GM18498 (cell line): ENCODE results near the gene ARHGAP27.
"Not testable (repeated sequence)": the region's sequence is repeated elsewhere in the genome, so short reads cannot be mapped to it uniquely, and the experiment has no call there.

Experiments
- ATAC-seq: cut with Tn5 transposase; IDR thresholded peaks from one replicate; pipeline ENCODE4 v1.9.1; 2021; ENCODE audit warnings: mild to moderate bottlenecking, moderate library complexity; ENCODE audit not compliant: unreplicated experiment

Gene ARHGAP27

DNA sequence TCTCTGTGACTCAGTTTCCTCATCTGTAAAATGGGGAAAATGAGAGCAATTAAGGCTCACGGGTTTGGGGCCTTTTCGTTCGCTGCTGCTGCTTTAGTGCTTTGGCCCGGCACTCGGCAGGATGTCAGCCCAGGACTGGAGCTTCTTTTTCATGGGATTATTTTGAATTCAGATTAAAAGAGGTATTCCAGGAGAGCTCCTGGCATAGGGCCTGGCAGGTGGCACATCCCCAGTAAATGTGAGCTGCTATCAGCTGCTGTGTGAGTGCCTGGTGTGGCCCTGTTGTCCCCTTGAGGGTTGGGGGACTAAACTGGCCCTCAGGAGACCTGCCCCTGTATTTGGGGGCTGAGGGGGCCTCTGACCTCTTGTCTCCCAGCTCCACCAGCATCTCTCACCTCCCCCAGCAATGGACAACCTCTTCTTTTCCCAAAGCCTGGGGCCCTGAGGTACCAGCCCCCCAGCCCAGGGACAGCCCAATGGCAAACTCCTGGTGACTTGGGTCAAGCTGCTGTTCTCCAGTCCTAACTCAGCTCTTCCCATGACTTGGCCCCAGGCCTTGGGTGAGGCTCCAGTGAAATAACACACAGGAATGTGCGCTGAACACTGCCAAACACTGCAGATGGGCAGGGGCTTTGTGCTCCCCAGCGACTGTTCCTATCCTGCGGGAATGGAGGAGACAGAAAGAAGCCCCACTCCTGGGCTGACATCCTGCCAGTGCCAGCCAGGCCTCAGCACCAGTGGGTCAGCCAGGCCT lies 14.4 kb upstream of the ARHGAP27 start:
- ATAC-seq: not testable (repeated sequence)

DNA sequence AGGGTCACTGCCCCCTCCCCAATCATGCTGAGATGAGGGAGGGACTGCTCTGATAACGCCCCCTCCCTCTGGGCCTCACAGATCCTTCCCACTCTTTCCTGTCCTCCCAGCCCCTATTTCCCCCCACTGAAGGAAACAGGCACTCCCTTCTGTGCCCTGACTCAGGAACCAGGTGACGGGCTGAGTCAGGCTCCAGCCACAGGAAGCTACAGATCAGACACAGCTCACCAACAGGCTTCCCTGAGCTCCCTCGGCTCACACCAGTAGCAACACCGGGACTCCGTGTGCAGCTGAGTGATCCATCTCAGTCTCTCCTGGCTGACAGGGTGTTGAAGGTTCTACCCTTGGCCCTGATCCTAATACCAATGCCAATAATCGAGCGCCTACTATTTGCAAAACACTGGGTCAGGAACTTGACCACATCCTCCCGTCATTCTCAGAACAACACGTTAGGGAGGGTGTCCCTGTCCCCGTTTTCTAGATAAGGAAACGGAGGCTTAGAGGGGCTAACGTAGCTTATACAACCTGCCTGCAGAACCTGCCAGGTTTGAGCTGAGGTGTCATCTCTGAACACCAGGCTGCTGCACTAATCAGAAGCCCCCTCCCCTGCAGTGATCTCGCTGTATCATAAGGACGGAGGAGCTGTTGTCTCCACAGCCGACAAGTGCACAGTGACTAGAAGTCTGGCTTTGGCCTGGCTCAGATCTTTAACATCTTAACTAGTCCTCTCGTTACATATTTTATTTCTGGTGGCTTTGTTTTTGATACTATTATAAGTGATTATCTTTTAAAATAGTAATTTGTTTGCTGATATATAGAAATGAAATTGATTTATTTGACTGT lies 13.5 kb upstream of the ARHGAP27 start:
- not testable (repeated sequence) for ATAC-seq

DNA sequence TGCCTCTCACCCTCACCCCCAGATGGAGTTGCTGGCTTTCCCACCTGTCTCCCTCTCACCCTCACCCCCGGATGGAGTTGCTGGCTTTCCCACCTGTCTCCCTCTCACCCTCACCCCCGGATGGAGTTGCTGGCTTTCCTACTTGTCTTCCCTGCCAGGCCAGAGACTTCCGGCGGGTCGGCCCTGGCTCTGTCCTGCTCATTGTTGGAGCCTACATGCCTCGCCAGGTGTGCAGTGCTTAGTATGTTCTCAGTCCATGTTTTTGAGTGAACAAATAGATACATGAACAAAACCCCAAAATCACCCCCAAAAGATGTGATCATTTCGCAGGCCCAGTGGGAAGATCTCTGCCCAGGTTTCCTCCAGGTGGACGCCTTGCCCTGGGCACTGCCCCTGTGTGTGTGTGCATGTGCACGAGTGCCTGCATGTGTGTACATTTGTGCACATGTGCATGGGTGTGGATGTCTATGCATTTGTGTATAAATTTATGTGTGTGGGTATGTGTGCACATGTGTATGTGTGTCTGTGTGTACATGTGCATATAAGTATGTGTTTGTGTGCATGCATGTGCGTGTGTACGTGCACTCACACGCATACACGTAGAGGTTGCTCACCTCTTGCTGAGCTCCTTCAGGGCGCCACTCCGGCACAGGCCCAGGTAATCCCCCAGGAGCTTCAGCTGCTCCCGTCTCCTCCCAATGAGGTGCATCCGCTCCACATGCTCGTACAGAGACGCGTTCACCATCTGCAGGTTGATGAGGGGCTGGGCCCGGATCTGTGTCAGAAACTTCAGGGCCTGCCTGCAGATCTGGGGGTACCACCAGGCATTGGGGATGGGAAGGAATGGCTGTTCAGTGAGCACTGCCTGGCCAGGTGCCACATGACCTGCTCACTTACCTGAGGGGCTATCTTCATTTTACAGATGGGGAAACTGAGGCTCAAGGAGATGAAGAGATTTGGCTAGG lies 12.5 kb upstream of the ARHGAP27 start:
- not testable (repeated sequence) for ATAC-seq

DNA sequence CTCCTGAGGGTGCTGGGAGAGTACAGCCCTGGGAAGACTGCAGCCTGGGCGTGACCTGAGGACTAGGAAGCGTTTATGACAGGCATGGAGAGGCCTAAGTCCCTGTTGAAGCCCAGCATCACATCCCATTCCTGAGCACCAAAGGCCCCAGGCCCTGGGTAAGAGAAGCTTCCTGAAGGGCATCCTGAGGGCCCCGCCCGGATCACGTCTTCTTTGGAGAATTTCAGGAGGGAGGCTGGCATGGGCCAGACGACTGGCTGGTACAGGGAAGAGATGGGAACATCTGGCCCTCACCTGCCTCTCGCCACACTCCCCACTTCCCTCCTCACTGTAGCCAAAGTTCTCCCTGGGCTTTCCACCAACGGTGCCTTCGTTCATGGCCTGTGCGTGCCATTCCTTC lies 11.6 kb upstream of the ARHGAP27 start:
- not testable (repeated sequence) for ATAC-seq

DNA sequence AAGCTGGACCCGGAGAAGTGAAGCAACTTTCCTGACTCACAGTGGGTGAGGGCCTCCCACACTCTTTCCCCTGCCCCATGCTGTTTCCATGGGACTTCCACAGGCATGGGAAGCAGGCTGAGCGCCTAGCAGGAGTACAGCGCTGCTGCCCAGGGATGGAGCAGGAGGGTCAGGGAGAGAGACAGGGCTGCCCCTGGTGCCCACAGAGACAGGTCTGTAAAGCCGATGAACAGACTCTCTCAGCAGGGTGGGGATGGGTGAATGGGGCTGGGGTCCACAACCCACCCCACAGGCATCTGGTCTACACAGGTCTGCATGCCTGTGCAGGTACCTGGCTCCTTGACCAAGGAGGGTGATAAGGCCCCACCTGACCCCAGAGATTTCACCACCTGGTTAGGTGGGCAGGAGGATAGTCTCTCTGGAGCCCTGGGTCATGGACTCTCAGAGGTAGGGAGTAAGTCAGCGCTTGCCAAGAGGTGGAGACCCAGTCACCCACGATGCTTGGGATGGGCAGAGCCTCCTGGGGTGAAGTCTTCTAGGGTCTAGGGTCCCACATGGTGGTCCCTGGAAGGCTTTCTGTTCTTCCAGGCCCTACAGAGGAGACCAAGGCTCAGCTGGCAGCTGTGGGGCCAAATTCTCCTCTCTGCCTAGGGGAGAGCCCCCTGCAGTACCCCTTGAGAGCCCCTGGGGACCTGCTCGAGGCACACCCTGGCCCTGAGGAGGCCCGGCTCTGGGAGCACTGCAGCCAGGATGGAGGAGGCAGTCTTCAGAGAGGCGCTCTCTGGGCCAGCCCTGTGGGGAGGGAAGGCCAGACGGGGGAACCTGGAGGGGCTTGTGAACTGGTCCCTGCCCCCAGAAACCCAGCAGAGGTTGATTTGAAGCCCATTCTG lies 10.9 kb upstream of the ARHGAP27 start:
- not testable (repeated sequence) for ATAC-seq

DNA sequence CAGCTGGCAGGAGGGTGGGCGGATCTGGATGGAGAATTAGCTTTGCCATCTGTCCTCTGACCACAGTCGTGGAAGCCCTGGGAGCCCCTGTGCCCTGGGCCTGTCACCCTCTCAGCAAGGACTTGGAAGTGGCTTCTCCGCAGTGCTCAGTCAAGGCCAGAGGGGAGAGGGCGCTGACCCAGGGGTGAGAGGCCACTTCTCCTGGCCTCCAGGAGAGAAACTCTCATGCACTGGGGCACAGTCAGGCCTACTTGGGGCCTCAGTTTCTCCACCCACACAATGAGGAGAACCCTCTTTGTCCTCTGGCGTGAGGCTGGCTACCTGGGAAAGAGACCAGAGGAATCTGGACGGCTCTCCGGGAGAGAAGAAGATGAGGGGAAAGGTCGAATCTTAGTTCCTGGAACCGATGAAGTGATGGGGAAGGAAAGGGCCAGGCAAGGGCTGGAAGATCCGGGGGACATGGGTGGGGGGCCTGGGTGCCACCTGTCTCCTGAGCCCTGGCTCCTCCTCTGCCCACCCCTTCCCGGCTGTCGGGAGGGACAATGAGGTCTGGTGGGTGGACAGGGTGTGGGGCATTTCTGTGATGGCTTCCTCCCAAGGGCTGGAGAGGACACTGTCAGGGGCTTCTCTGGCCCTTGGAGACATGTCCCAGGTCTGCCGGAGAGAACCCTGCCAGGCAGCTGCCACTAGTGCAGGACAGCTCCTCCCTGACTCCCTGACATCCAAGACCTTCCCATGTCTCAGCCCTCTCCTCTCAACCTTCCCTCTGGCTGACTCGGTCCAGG lies 9.0 kb upstream of the ARHGAP27 start:
- ATAC-seq: no peak

DNA sequence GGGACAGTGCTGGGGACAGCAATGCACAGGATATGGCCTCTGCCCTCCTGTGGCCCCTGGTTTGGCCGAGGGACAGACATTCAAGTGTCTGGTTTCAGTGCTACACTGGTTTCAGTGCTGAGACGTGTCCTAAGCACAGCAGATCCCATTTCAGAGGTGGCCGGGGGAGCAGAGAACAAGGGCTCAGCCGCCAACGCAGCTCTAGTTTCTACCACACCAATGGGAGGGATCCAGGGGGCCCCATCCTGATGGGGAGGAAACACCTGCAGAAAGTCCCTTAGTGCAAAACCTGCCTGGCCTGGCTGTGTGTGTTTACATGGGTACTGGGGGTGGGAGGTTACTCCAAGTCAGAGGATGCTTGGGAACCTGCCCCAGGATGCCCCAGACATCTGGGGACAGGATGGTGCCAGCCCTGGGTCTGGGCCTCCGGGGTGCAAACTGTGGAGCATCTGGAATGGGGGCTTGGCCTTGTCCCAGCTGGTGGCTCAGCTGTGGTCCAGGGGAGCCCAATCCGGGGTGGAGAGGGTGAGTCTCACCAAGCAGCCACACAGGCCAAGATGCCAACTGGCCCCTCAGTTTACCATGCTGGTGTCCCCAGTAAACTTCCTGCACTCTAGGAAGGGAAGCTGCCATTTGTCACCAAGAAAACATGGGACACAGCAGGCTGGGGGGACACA lies 8.3 kb upstream of the ARHGAP27 start:
- ATAC-seq: peak; percentile 75

DNA sequence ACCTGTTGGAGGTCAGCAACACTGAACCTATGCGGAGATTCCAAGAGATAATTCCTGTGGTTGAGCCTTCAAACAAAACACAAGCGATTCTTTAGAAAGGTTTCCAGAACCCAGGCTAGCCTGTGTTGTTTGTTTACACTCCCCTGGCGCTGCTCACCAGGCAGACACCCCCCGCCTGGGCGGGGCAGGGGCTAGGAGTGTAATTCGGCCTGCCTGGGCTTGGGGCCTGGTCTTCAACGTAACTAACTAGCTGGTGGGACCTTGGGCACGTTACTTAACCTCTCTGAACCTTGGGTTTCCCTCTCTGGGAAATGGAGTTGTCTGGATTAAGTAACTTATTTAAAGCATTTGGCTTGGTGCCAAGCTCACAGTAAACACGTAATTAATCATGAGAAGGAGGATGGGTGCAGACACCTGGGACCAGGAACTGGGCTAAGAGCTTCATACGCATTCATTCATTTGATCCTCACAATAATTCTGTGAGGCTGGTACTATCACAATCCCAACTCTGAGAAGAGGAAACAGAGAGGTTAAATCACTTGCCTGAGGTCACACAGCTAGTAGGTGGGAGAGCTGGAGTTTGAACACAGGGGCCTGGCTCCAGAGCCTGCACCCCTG lies 7.6 kb upstream of the ARHGAP27 start:
- no peak for ATAC-seq

DNA sequence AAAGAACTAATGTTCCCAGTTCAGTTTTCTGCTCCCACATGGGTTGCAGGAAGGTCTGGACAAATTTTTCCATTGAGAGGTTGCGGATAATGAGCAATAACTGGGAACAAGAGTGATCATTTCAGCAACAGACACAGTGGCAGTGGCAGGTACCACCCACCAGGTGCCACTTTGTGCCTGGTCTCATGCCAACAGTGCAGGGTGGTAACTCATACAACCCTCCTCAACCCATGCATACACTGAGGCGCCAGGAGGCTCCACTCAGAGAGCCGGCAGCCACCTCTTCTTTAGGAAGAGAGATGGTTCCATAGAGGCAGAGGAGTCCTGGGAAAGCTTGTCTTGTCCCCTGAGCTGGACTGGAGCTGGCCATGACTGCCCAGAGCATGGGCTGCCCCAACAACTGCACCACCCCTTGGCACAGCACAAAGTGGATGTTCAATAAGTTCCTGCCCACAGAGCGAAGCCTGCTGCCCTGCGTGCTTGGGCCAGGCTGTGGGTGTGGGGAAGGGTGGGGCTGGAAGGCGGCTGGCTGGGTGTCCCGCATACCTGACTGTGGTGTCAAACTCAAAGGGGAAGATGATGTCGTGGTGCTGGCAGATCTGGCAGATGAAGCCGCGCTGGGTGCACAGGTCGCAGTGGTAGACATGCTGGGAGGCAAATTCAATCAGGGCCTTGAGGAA lies 6.4 kb upstream of the ARHGAP27 start:
- no peak for ATAC-seq

DNA sequence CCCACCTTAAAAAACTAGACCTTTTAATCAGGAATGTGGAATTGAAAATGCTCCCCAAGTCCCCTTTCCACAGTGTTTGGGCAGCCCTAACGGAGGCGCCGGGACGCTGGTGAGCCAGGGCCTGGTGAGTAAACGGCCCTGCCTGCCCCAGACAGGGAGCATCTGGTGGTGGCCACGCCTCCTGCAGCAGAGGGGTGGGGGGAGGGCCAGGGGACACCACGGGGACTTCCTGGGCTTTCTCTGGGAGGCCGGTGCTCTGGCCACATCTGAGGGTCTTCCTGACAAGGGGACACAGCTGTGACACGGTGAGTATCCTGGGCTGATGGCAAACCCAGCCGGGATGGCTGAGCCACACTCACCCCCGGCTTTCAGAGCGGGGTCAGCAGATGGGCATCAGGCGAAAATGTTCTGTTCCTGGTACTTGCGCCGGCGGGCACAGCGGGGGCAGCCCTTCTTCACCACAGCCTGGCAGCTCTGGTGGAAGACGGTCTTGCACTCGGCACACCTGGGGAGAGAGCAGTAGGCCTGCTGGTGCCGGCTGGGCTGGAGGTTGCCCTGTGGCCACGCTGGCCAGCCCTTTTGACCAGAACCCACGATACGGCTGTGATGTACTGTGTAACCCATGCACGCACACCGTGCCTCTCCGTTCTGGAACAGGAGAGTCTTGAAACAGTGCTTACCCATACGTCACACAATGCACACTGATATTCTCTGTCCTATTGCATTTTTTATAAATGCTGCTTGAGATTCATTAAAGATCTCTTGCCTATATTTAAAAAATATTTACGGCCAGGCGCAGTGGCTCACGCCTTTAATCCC lies 5.0 kb upstream of the ARHGAP27 start:
- no peak for ATAC-seq

DNA sequence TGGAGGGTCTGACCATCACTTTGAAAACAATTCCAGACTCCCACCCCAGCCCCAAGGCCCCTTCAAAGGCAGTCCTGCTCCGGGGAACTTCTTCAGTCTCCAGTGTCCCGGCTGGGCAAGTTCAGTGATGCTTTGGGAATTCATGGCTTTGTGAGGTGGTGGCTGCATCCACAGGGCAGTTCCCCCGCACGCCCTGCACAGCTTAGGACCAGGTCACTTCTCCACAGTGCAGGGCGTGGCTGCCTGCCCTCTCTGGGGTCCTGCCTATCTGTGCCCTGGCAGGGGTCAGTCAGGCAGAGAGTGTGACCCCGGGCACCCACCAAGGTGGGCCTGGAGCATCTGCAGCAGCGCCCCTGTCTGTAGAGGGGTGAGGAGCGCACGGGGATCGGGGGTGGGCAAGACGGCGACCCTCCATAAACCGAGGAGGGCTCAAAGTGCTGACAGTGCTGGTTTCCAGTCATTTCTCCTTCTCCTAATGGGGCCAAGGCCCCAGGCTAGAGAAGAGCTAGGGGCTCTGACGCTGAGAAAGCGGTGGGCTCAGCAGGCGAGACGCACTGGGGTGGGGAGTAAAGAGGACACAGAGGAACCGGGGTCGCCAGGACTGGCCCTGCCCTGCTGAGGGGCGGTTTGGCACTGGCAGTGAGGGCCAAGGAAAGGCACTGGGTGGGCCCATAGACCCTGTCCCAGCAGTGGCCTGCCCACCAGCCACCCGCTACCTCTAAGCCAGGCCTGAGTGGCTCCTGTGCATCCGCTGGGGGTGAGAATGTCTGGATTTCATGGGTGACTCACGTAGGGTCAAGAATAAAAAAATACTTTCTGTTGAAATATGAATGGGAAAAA lies 4.2 kb upstream of the ARHGAP27 start:
- no peak for ATAC-seq

DNA sequence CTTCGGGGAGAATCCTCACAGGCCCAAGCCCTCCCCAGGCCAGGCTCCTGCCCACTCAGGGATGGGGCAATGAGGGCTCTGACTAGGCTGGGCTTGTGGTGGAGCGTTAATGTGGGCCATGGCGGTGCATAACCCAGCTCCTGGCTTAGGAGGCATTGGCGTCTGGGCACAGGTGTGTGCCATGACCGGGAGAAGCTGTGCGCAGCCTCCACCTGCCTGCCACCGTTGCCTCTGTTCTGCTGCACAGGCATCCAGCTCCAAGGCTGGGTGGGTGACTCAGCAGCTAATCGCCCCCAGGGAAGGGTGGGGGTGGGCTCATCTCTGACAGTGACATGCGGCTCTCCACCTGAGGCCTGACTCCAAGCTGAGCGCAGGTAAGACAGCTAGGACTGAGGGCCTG lies 3.5 kb upstream of the ARHGAP27 start:
- ATAC-seq: no peak

DNA sequence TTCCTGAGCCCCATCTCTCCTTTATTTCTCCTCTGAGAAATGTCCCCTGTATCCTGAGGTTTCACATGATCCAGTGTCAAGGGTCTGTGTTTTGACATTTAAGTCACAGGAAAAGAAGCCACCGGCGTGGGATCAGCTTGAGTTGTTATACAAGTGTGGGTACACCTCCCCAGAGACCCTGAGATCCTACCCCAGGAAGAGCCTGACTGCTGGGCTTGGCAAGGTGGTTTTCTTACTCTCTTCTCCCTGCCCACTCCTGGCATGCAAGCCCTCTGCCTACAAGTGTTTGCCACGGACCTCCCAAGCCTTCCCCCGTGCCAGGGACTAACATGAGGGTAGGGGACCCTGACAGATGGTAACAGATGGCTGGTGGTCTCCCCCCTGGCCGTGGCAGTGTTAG lies 2.8 kb upstream of the ARHGAP27 start:
- no peak for ATAC-seq

DNA sequence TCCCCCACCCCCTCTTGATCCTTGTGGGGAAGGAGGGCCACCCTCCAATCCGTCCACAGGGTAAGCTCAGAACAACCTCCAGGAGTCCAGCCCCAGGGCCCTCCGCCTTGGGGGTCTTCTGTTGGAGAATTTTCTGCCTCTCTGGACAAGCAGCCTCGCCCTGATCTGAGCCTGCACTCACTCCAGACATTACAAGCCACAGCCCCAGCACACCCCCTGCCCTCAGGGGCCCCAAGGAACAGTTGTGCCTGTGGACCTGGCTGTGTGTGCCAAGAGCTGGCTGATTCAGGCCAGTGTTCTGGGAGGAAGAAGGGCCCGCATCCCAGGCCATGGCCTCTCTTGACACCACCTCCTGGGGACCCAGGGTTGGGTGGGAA lies 477 bp upstream of the ARHGAP27 start:
- no peak for ATAC-seq

DNA sequence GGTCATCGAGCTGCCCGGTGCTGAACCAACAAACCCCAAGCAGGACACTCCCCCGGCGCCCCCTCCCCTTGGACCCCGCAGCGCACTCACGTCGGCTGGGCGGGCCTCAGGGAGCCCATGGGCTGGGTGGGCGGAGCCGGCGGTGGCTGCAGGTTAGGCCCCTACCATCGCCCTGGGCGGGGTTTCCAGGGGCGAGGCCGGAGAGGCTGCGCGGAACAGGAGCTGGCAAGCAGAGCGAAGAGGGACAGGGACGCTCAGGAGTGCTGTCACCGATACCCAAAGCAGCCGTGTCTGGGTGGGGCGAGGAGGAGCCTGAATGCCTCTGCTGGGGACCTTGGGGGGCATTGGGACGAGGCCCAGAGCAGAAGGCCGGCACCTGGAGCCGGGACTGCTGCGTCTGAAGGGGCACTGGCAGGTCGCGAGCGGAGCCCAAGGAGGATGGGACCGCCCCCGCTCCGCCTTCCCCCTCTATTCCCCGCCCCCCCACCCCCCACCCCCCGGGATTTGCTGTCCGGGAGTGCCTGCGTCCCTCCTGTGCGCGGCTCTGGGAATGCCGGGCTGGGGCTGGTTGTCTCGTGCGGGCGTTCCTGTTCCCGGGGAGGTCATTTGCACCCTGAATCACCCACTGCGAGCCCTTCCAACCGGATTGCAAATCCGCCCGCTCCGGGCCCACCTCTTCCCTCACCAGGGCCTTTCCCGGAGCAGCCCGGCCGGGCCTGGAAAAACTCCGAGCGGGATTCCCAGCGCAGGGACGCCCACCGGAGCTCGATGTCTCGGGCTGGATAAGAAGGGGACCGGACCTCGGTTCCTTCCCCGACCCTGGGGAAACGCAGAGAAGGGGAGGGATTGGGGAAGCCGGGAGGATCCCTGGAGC lies 902 bp downstream of the ARHGAP27 start:
- ATAC-seq: peak; percentile 60
